H54 (cell line): ENCODE data around the gene TMEM205.
"Not testable (repeated sequence)": the region's sequence is repeated elsewhere in the genome, so short reads cannot be mapped to it uniquely, and the experiment has no call there.

Source experiments
- DNase-seq: peaks from one replicate; pipeline ENCODE4 v3.0.0; 2011; ENCODE audit warnings: low spot score, mixed read lengths; ENCODE audit not compliant: insufficient read length
- FAIRE-seq: peaks from 3 replicates; lab custom pipeline; 2011; peaks lifted over from hg19 to GRCh38; lab: Jason Lieb, UNC
- POLR2A ChIP-seq: IDR thresholded peaks from 2 replicates; pipeline ENCODE4 v1.6.1; 2011; ENCODE audit warnings: low read depth, mild to moderate bottlenecking, low read length

The TMEM205 gene

GRCh38 chr19:11346104-11346940 is at the start of gene TMEM205, which contains the start of gene CCDC159:
TMEM205 (minus strand) TSS chr19:11346268; CDS start chr19:11345619, 649 bp downstream.
CCDC159 (plus strand) TSS chr19:11346519; CDS start chr19:11346607, 88 bp downstream.
- TF ChIP-seq POLR2A = peak; percentile 51
- peak; percentile 75 for FAIRE-seq
- peak; percentile 94 for DNase-seq

DNA sequence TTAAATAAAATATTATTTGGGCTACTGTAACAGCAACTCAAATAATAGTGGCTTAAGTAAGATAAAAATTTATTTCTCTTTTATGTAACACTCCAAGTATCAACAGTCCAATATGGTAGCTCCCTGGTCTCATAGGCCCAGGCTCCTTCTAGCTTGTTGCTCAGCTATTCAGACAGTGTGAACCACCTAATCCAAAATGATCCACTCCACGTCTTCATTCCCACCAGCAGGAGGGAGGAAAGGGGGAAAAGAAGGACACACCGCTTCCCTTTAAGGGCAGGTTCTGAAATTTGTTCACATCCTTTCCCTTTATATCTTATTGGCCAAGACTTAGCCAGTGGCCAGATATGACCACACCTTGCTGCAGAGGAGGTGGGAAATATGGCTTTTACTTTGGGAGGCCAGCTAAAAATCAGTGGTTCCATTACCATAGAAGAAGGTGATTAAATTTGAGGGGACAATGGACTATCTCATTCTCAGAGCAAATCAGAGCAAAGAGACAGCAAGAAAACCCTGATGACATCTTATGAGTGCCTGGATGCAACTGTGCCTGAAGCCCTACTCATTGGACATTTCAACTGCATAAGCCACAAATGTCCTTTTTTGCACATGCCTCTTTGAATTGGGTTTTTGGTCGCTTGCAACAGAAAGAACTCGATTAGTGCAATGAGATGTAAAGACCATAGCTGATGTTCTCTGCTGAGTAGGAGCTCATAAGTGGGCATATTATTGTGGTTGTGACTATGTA is 45.0 kb upstream of the TMEM205 start:
- no peak for TF ChIP-seq POLR2A
- FAIRE-seq = no peak

GRCh38 chr19:11390359-11390758 is 44.3 kb upstream of the TMEM205 start:
- no peak for FAIRE-seq
- no peak for TF ChIP-seq POLR2A
- no peak for DNase-seq

More for the DNA sequence above, 45.0 kb upstream of the TMEM205 start:
- no peak for DNase-seq

GRCh38 chr19:11387162-11388034 is 41.3 kb upstream of the TMEM205 start:
- DNase-seq (no peak), FAIRE-seq (no peak)
- no peak for TF ChIP-seq POLR2A

DNA sequence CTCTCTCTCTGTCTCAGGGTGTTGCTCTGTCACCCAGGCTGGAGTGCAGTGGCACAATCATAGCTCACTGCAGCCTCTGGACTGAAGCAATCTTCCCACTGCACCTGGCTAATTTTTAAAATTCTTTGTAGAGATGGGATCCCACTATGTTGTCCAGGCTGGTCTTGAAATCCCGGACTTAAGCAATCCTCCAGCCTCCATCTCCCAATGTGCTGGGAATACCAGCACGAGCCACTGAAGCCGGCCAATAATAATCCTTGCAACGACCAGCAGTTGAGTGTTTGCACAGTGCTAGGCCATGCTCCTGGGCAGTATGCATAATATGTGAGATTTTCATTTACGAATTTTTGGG is 38.7 kb upstream of the TMEM205 start:
- TF ChIP-seq POLR2A = no peak
- no peak for DNase-seq
- FAIRE-seq = no peak

DNA sequence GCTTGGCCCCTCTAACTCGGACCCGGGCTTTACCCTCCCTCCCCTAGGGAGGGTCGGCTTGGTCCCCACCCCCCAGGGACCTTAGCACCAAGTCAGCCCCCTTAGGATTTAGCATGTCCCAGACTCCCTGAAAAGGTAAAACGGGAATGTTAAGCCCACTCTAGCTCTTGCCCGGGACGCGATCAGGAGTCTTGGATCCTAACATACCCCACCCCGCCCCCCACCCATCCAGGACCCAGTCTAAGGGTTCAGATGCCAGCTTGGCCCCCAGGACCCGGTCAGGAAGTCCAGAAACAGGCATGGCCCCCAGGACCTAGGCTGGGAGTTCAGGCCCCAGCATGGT is 37.6 kb upstream of the TMEM205 start:
- TF ChIP-seq POLR2A = no peak
- FAIRE-seq (no peak), DNase-seq (no peak)

- FAIRE-seq (no peak), DNase-seq (no peak)
- no peak for TF ChIP-seq POLR2A
These were observed 37.0 kb upstream of the TMEM205 start for GRCh38 chr19:11382898-11383705.

DNA sequence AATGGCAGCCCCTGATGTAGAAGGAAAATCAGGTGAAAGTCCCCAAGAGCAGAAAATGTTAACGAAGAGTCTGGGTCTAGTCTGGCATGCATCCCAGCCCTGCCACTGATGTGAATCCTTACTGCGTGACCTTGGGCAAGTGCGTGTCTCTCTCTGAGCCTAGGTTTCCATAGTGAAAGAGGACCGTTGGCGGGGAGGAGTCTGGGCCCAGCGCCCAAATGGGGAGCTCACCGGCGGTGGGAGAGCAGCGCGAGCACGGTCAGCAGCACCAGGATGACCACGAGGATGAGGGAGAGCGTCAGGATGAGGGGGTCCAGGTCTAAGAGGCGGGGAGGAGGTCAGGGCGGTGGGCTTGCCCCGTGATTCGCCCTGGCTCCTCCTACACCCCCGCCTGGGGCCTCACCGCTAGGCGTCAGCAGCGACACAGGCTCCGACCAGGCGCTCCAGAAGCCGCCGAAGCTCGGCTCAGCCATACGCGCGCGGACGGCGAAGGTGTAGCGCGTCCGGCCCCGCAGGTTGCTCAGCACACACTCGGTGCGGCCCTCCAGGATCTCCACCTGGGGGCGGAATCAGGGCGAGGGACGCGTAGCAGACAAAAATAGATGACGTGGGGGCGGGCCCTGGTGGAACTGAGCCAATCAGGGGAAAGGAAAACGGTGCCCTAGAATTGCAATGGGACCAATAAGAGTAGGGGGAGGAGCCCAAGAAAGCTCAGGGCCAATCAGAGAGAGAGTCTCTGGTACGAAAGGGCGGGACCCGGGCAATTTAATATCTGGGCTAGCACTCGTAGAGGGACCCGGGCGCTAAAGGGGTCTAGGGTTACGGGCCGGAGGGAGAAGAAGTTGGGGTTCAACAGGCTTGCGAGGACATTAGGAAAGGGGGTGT is 34.8 kb upstream of the TMEM205 start:
- TF ChIP-seq POLR2A = peak; percentile 85
- peak; percentile 93 for DNase-seq
- FAIRE-seq = no peak

DNA sequence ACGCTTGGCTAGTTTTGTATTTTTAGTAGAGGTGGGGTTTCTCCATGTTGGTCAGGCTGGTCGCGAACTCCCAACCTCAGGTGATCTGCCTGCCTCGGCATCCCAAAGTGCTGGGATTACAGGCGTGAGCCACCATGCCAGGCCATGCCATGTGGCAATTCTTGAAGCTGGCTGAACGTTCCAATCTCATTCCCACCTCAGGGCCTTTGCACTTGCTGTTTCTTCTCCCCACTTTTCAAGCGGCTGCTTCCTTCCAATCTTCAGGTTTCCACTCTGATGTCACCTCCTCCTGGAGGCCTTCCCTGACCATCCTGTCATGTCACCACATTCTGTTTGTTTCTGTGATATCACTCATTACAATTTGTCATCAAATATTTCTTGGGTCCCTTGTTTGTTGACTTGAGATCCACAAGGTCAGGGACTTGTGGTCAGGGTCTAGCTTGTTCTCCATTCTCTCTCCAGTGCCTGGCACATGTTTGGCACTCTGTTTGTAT is 33.8 kb upstream of the TMEM205 start:
- FAIRE-seq (no peak), DNase-seq (no peak)
- no peak for TF ChIP-seq POLR2A

DNA sequence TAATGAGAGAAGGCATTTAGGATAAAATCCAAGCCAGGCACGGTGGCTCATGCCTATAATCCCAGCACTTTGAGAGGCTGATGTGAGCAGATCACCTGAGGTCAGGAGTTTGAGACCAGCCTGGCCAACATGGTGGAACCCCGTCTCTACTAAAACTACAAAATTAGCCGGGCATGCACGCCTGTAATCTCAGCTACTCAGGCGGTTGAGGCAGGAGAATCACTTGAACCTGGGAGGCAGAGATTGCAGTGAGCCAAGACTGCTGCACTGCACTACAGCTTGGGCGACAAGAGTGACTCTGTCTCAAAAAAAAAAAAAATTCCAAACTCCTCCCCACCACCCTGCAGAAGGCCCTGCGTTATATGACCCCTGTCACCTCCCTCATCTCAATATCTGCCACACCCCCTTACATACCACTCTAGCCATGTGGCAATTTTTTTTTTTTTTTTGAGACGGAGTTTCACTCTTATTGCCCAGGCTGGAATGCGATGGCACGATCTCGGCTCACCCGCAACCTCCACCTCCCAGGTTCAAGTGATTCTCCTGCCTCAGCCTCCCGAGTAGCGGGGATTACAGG is 33.3 kb upstream of the TMEM205 start:
- FAIRE-seq, DNase-seq: not testable (repeated sequence)

DNA sequence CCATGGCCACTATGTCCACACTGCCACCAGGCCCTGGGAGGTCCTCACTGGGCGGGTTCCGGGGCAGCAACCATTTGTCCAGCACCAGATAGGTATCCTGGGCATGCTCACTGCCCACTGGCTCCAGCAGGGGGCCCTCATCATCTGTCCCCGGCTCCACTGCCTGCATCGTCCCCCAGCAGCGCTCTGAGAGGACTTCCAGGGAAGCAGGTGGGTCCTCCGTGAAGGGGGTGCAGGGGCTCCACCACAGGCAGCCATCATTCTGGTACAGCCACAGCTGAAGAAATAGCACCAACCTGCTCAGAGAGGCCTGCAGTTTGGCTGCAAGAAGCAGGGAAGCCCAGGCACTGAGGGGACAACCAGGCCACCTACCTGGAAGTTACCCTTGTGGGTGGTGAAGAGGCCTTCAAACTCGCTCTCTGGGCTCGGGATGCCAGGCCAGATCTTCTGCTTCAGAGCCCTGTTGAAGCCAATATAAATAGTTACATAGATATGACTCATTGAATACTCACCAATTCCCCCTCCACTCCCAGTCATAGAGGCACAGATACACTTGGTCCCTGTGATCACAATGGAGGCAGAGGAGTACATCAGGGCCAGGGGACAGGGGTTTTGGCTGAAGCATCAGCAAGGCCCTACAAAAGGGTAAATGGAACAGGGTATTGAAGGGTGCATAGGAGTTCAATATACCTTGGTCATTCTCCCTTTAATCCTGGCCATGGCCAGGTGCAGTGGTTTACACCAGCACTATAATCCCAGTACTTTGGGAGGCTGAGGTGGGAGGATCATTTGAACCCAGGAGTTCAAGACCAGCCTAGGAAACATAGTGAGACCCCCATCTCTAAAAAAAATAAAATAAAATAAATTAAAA is 32.5 kb upstream of the TMEM205 start:
- FAIRE-seq = peak; percentile 33
- TF ChIP-seq POLR2A = no peak
- DNase-seq = peak; percentile 89
